ENCODE measurements around the gene ARPP19. TPM values are rescaled to one million over a fixed set of nuclear protein-coding genes. Genes with fewer than 3 reads are reported as not detected.

ARPP19 gene
- total and polyA plus RNA-seq, 9 of the 15 experiments (the other 6 are each of a cell fraction or from before 2014, with no cell fraction given): 33.3 to 102 (median 60.5) TPM

- Histone ChIP-seq H3K27me3 (ENCODE audit: control insufficient read depth in 2 of 2, insufficient read depth in 2 of 2, low read length in 2 of 2) (peaks cover 26 to 32% of the 10 kb centered on the region in 2 experiments), H3K9me3 (replicated peaks; ENCODE audit: control insufficient read depth, insufficient read depth, low read depth, low read length) (no peaks in the 10 kb centered on the region), H3K36me3 (ENCODE audit: control insufficient read depth, insufficient read depth, low read length) (no peaks in the 10 kb centered on the region), H3K79me2 (ENCODE audit: control insufficient read depth, insufficient read depth, low read length) (no peaks in the 10 kb centered on the region), H3K9ac (ENCODE audit: insufficient read depth in 1 of 2, low read depth in 2 of 2, low read length in 2 of 2) (no peak overlapping the region), H4K20me1 (replicated peaks; ENCODE audit: control insufficient read depth, insufficient read depth, low read length) (no peaks in the 10 kb centered on the region; the same call in 1 of the 2 replicates), H3K4me1 (replicated peaks in 1 of 2; ENCODE audit: control insufficient read depth in 2 of 2, insufficient read depth in 2 of 2, low read length in 2 of 2) (peaks cover 0 to 14% of the 10 kb centered on the region in 2 experiments; a peak in 3 of 5 replicates), H3K27ac (ENCODE audit: extremely low read depth, low read depth, low read length) (no peak overlapping the region), H3K4me2 (ENCODE audit: insufficient read depth, low read length) (no peak overlapping the region), H3K4me3 (no peak overlapping the region), H2AFZ (ENCODE audit: low read depth, low read length) (no peak overlapping the region), H3K9me1 (ENCODE audit: control insufficient read depth, insufficient read depth, low read length) (no peaks in the 10 kb centered on the region)
- intact Hi-C loops (cut with micrococcal nuclease) (no loop called here), in situ Hi-C loops (cut with MboI) (no loop called here)
- no peak for ATAC-seq
- DNase-seq (ENCODE audit: extremely low read depth in 1 of 4, low spot score in 3 of 4): no peak
- no peak for FAIRE-seq
- BruUV-seq (replicated peaks): no TSS peak
- ChIA-PET POLR2A (interaction anchor here (1.1 kb wide), 2 partner anchors 11 to 13 kb away, joined by 4 read pairs; no protein-coding TSS in a partner anchor), CTCF (ENCODE audit: low intra/inter-chr PET ratio) (no interaction called here)
- 0% methylated on average over 2 of the region's 2 CpGs for WGBS (ENCODE audit: insufficient coverage, low coverage, missing lambda C conversion rate)
- TF ChIP-seq MCM5 (IDR thresholded peaks at IDR 0.05; ENCODE audit: low read depth): no peak
- TF ChIP-seq RNF219 (CRISPR knock-in tag; IDR thresholded peaks at IDR 0.05): no peak
- no peak for TF ChIP-seq GTF3C2 (IDR thresholded peaks at IDR 0.05; ENCODE audit: borderline replicate concordance, extremely low read depth, insufficient read length)
- no peak for TF ChIP-seq KLF16 (IDR thresholded peaks at IDR 0.05)
- TF ChIP-seq FOXJ2 (tag; IDR thresholded peaks at IDR 0.05): no peak
- TF ChIP-seq TSHZ1 (CRISPR knock-in tag; IDR thresholded peaks at IDR 0.05): no peak
- no peak for TF ChIP-seq FOXO4 (CRISPR knock-in tag; IDR thresholded peaks at IDR 0.05)
- no peak for TF ChIP-seq NFIC (IDR thresholded peaks at IDR 0.05)
- no peak for TF ChIP-seq SLC30A9 (CRISPR knock-in tag; IDR thresholded peaks at IDR 0.05)
These were observed 36.4 kb downstream of the ARPP19 start for GRCh38 chr15:52532427-52532826.
